Neuronal stem cell (in vitro differentiated cells): ENCODE measurements around the gene RLN3.

Experiments
- DNase-seq: peaks from one replicate; pipeline ENCODE4 v3.0.0-alpha.2; 2013; ENCODE audit warnings: low spot score
- H2AFZ ChIP-seq: one replicate; pipeline ENCODE4 v1.6.1; 2013; ENCODE audit warnings: mild to moderate bottlenecking, low read length, inconsistent platforms
- H2AK5ac ChIP-seq: 2 replicates; pipeline ENCODE4 v1.6.1; 2013; ENCODE audit warnings: low read depth, mild to moderate bottlenecking, inconsistent platforms, low read length, moderate library complexity, mixed read lengths
- H2BK120ac ChIP-seq: 2 replicates; pipeline ENCODE4 v1.6.1; 2013; ENCODE audit warnings: low read depth, mild to moderate bottlenecking, inconsistent platforms, low read length, moderate library complexity, mixed read lengths
- H2BK12ac ChIP-seq: one replicate; pipeline ENCODE4 v1.6.1; 2013; ENCODE audit warnings: low read length, inconsistent platforms
- H2BK15ac ChIP-seq: 2 replicates; pipeline ENCODE4 v1.6.1; 2013; ENCODE audit warnings: mild to moderate bottlenecking, low read length, inconsistent platforms, mixed read lengths
- H2BK5ac ChIP-seq: one replicate; pipeline ENCODE4 v1.6.1; 2013; ENCODE audit warnings: inconsistent platforms, mild to moderate bottlenecking, low read length, moderate library complexity
- H3K14ac ChIP-seq: one replicate; pipeline ENCODE4 v1.6.1; 2013; ENCODE audit warnings: low read length, inconsistent platforms
- H3K18ac ChIP-seq: 2 replicates; pipeline ENCODE4 v1.6.1; 2013; ENCODE audit warnings: low read length, inconsistent platforms
- H3K23ac ChIP-seq: 2 replicates; pipeline ENCODE4 v1.6.1; 2013; ENCODE audit warnings: low read depth, mild to moderate bottlenecking, mixed read lengths, low read length, inconsistent platforms; ENCODE audit not compliant: poor library complexity
- H3K27ac ChIP-seq: replicated peaks from 3 replicates; pipeline ENCODE4 v1.5.1; 2013; ENCODE audit warnings: low read length, inconsistent platforms
- H3K27me3 ChIP-seq, 3 experiments: 2 replicates each; pipeline ENCODE4 v1.6.1; 2013; ENCODE audit warnings: low read length in 3 of 3, mild to moderate bottlenecking in 2 of 3, inconsistent platforms in 1 of 3, low read depth in 1 of 3, mixed read lengths in 1 of 3, moderate library complexity in 1 of 3; ENCODE audit not compliant: control insufficient read depth in 3 of 3, insufficient read depth in 3 of 3
- H3K36me3 ChIP-seq, 2 donors: replicated peaks in 1 of 2; 2 replicates each; pipeline ENCODE4 v1.6.1; 2013; ENCODE audit warnings: low read length in 2 of 2; ENCODE audit not compliant: control insufficient read depth in 2 of 2, insufficient read depth in 2 of 2
- H3K4ac ChIP-seq: 2 replicates; pipeline ENCODE4 v1.6.1; 2013; ENCODE audit warnings: inconsistent platforms, mild to moderate bottlenecking, low read length, moderate library complexity
- H3K4me1 ChIP-seq, 2 donors: 1 replicate in 1 of 2; 2 replicates in 1 of 2; pipeline ENCODE4 v1.6.1; 2013; ENCODE audit warnings: low read length in 2 of 2, low read depth in 1 of 2; ENCODE audit not compliant: control insufficient read depth in 2 of 2, insufficient read depth in 1 of 2
- H3K4me2 ChIP-seq: one replicate; pipeline ENCODE4 v1.6.1; 2013; ENCODE audit warnings: mild to moderate bottlenecking, low read length, inconsistent platforms; ENCODE audit not compliant: insufficient read depth, poor library complexity, severe bottlenecking
- H3K4me3 ChIP-seq, 2 donors: 2 replicates each; pipeline ENCODE4 v1.5.1; 2013; ENCODE audit warnings: low read length in 2 of 2, mild to moderate bottlenecking in 2 of 2, inconsistent platforms in 1 of 2, moderate library complexity in 1 of 2
- H3K79me1 ChIP-seq: one replicate; pipeline ENCODE4 v1.6.1; 2013; ENCODE audit warnings: low read depth, mild to moderate bottlenecking, inconsistent platforms, low read length, moderate library complexity
- H3K9ac ChIP-seq: one replicate; pipeline ENCODE4 v1.6.1; 2013; ENCODE audit warnings: mild to moderate bottlenecking, low read depth, low read length, inconsistent platforms; ENCODE audit not compliant: poor library complexity
- H3K9me3 ChIP-seq, 2 donors: replicated peaks in 1 of 2; 2 replicates each; pipeline versions ENCODE3 to v1.6.1; 2013; ENCODE audit warnings: low read length in 2 of 2, mild to moderate bottlenecking in 2 of 2, inconsistent platforms in 1 of 2, low read depth in 1 of 2, mixed read lengths in 1 of 2, moderate library complexity in 1 of 2; ENCODE audit not compliant: control insufficient read depth in 2 of 2, insufficient read depth in 1 of 2
- H4K8ac ChIP-seq: one replicate; pipeline ENCODE4 v1.6.1; 2013; ENCODE audit warnings: low read depth, mild to moderate bottlenecking, inconsistent platforms, low read length, moderate library complexity
- H4K91ac ChIP-seq: one replicate; pipeline ENCODE4 v1.6.1; 2013; ENCODE audit warnings: low read length, low read depth, mild to moderate bottlenecking, inconsistent platforms; ENCODE audit not compliant: poor library complexity
- WGBS, 2 donors: extraction: QIAGEN DNeasy Blood & Tissue Kit; methylation state at CpG; one replicate each; pipeline ENCODE4 v1.1.7; 2013; ENCODE audit warnings: missing lambda C conversion rate in 2 of 2, mixed read lengths in 1 of 2; ENCODE audit not compliant: insufficient read length in 2 of 2, insufficient replicate concordance in 1 of 2; ENCODE audit errors: extremely low coverage in 2 of 2; 5-methylcytosine and 5-hydroxymethylcytosine counted together

Gene RLN3

GRCh38 chr19:14072535-14073260, 44.8 kb downstream of the RLN3 start, which contains the start of gene MISP3:
Gene MISP3 (plus strand): TSS chr19:14072786. CDS start chr19:14073310, 524 bp downstream.
- Histone ChIP-seq H3K23ac (peak within 1 kb of the TSS; percentile 91), H3K14ac (peak within 1 kb of the TSS; percentile 82), H3K18ac (peak within 1 kb of the TSS; percentile 95), H3K9ac (peak within 1 kb of the TSS; percentile 88), H3K4me2 (peak within 1 kb of the TSS; percentile 89), H3K9me3 (no peaks in the 10 kb centered on the region), H3K36me3 (no peaks in the 10 kb centered on the region), H2BK15ac (peak within 1 kb of the TSS; percentile 91), H4K8ac (no peak within 1 kb of the TSS), H2BK120ac (no peak within 1 kb of the TSS), H4K91ac (no peak within 1 kb of the TSS), H3K4me1 (peaks cover 11 to 14% of the 10 kb centered on the region in 2 donors), H3K27me3 (peaks cover 0 to 36% (median 9%) of the 10 kb centered on the region in 3 experiments), H3K79me1 (no peaks in the 10 kb centered on the region), H3K4me3 (peak within 1 kb of the TSS; percentile 83 to 91), H2AK5ac (peak within 1 kb of the TSS; percentile 79), H3K27ac (no peak within 1 kb of the TSS), H2BK5ac (peak within 1 kb of the TSS; percentile 53), H2AFZ (peak within 1 kb of the TSS; percentile 95), H3K4ac (no peak within 1 kb of the TSS), H2BK12ac (peak within 1 kb of the TSS; percentile 63)
- WGBS, 2 donors = no CpG with 5 or more reads among the region's 51 CpGs
- no peak for DNase-seq

GRCh38 chr19:14073261-14073924, 45.4 kb downstream of the RLN3 start:
- peak; percentile 75 for DNase-seq
- no peaks in the 10 kb centered on the region for H3K36me3 ChIP-seq
- peak overlapping the region; percentile 91 for H2BK15ac ChIP-seq
- peak overlapping the region; percentile 95 for H2AFZ ChIP-seq
- H2BK5ac ChIP-seq = peak overlapping the region; percentile 53
- H3K4me3 ChIP-seq = peak overlapping the region; percentile 83 to 91
- peaks cover 0 to 36% (median 9%) of the 10 kb centered on the region in 3 experiments for H3K27me3 ChIP-seq
- peak overlapping the region; percentile 82 for H3K14ac ChIP-seq
- no peaks in the 10 kb centered on the region for H3K79me1 ChIP-seq
- H2BK120ac ChIP-seq = no peak overlapping the region
- H3K18ac ChIP-seq = peak overlapping the region; percentile 95
- H2BK12ac ChIP-seq = peak overlapping the region; percentile 63
- H3K9ac ChIP-seq = peak overlapping the region; percentile 88
- no peak overlapping the region for H4K91ac ChIP-seq
- no peaks in the 10 kb centered on the region for H3K9me3 ChIP-seq
- peak overlapping the region; percentile 89 for H3K4me2 ChIP-seq
- peaks cover 11 to 14% of the 10 kb centered on the region in 2 donors for H3K4me1 ChIP-seq
- no peak overlapping the region for H4K8ac ChIP-seq
- WGBS, 2 donors = no CpG with 5 or more reads among the region's 106 CpGs
- no peak overlapping the region for H3K4ac ChIP-seq
- peak overlapping the region; percentile 91 for H3K23ac ChIP-seq
- H3K27ac ChIP-seq = no peak overlapping the region
- H2AK5ac ChIP-seq = peak overlapping the region; percentile 79

- Histone ChIP-seq H3K4me3 (peak overlapping the region; percentile 83 to 91), H3K4me1 (peaks cover 11 to 14% of the 10 kb centered on the region in 2 donors), H2AFZ (peak overlapping the region; percentile 95), H4K8ac (no peak overlapping the region), H2BK5ac (peak overlapping the region; percentile 53), H3K9me3 (no peaks in the 10 kb centered on the region), H3K14ac (no peak overlapping the region), H3K36me3 (no peaks in the 10 kb centered on the region), H3K9ac (peak overlapping the region; percentile 78), H3K18ac (peak overlapping the region; percentile 92), H3K4ac (peak overlapping the region; percentile 38), H2AK5ac (peak overlapping the region; percentile 60), H2BK120ac (no peak overlapping the region), H3K23ac (peak overlapping the region; percentile 90), H3K27ac (no peak overlapping the region), H3K27me3 (peaks cover 0 to 36% (median 9%) of the 10 kb centered on the region in 3 experiments), H3K79me1 (no peaks in the 10 kb centered on the region), H3K4me2 (peak overlapping the region; percentile 89), H2BK12ac (peak overlapping the region; percentile 58), H4K91ac (no peak overlapping the region), H2BK15ac (peak overlapping the region; percentile 91)
- DNase-seq = peak; percentile 33
- no CpG with 5 or more reads among the region's 44 CpGs for WGBS, 2 donors
These were observed 46.2 kb downstream of the RLN3 start for GRCh38 chr19:14073925-14074838.
